ENCODE data around the gene C5orf24. TPM values are rescaled to one million over a fixed set of nuclear protein-coding genes. Genes with fewer than 3 reads are reported as not detected.

The C5orf24 gene
- total RNA-seq, 1 donor from 2014 or later, result 53.3 TPM

DNA sequence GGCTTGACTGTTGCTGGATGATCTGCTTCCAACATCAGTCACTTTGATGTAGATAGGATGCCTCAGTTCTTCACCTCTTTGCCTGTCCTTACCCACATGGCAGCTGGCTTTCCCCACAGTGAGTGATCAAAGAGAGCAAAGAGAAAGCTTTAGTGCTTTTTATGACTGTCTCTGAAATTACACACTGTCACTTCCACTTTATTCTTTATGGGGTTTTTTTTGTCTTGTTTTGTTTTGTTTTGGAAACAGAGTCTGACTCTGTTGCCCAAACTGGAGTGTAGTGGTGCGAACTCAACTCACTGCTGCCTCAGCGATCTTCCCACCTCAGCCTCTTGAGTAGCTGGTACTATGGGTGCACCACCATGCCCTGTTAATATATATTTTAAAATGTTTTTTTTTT, 32.4 kb upstream of the C5orf24 start:
- TF ChIP-seq EZH2 (IDR thresholded peaks at IDR 0.05) (no peak), EZH2phosphoT487 (IDR thresholded peaks at IDR 0.05) (no peak)
- TF ChIP-seq, protein P1, sequence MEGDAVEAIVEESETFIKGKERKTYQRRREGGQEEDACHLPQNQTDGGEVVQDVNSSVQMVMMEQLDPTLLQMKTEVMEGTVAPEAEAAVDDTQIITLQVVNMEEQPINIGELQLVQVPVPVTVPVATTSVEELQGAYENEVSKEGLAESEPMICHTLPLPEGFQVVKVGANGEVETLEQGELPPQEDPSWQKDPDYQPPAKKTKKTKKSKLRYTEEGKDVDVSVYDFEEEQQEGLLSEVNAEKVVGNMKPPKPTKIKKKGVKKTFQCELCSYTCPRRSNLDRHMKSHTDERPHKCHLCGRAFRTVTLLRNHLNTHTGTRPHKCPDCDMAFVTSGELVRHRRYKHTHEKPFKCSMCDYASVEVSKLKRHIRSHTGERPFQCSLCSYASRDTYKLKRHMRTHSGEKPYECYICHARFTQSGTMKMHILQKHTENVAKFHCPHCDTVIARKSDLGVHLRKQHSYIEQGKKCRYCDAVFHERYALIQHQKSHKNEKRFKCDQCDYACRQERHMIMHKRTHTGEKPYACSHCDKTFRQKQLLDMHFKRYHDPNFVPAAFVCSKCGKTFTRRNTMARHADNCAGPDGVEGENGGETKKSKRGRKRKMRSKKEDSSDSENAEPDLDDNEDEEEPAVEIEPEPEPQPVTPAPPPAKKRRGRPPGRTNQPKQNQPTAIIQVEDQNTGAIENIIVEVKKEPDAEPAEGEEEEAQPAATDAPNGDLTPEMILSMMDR (IDR thresholded peaks at IDR 0.05), result no peak
- Histone ChIP-seq H3F3A (ENCODE audit: low read depth) (no peaks in the 10 kb centered on the region), H3K36me3 (peaks cover 20% of the 10 kb centered on the region), H4K20me1 (ENCODE audit: low read depth) (no peaks in the 10 kb centered on the region), H3K27ac (no peak overlapping the region), H3K9me3 (ENCODE audit: low read depth) (no peaks in the 10 kb centered on the region), H3K79me2 (ENCODE audit: low read depth) (no peaks in the 10 kb centered on the region), H3K4me3 (no peak overlapping the region), H3K27me3 (no peaks in the 10 kb centered on the region), H3K4me1 (no peaks in the 10 kb centered on the region), H3K9ac (no peak overlapping the region), H3K4me2 (no peak overlapping the region), H2AFZ (replicated peaks) (no peak overlapping the region)
- no peak for DNase-seq (ENCODE audit: low spot score)
- no peak overlapping the region for H3K4me3 Mint-ChIP-seq
- H3K4me1 Mint-ChIP-seq, result no peaks in the 10 kb centered on the region
- no peaks in the 10 kb centered on the region for H3K9me3 Mint-ChIP-seq
- H3K27me3 Mint-ChIP-seq (ENCODE audit: insufficient read depth, low read depth), result peaks cover 2% of the 10 kb centered on the region
- peaks cover 23% of the 10 kb centered on the region for H3K36me3 Mint-ChIP-seq
- H3K27ac Mint-ChIP-seq, result no peak overlapping the region

DNA sequence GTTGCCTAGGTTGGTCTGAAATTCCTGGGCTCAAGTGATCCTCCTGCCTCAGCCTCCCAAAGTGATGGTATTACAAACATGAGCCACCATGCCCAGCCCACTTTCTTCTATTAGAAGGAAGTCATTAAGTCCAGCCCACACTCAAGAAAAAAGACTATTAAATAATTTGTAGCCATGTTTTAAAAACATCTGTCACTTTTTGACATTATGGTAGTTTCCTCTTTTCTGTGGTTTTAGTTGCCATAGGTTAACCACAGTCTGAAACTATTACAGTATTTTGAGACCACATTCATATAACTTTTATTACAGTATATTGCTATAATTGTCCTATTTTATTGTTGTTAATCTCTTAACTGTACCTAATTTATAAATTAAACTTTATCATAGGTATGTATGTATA, 31.9 kb upstream of the C5orf24 start:
- no peak overlapping the region for H3K27ac Mint-ChIP-seq
- H3K4me2 ChIP-seq, result no peak overlapping the region
- H3K4me1 ChIP-seq, result no peaks in the 10 kb centered on the region
- no peak overlapping the region for H3K9ac ChIP-seq
- no peaks in the 10 kb centered on the region for H3K27me3 ChIP-seq
- peaks cover 2% of the 10 kb centered on the region for H3K27me3 Mint-ChIP-seq (ENCODE audit: insufficient read depth, low read depth)
- H3K4me3 Mint-ChIP-seq, result no peak overlapping the region
- H3K9me3 ChIP-seq (ENCODE audit: low read depth), result no peaks in the 10 kb centered on the region
- peaks cover 25% of the 10 kb centered on the region for H3K36me3 Mint-ChIP-seq
- H3F3A ChIP-seq (ENCODE audit: low read depth), result no peaks in the 10 kb centered on the region
- no peak for DNase-seq (ENCODE audit: low spot score)
- no peaks in the 10 kb centered on the region for H3K4me1 Mint-ChIP-seq
- no peaks in the 10 kb centered on the region for H3K9me3 Mint-ChIP-seq
- H3K27ac ChIP-seq, result no peak overlapping the region
- no peak overlapping the region for H3K4me3 ChIP-seq
- H4K20me1 ChIP-seq (ENCODE audit: low read depth), result no peaks in the 10 kb centered on the region
- TF ChIP-seq EZH2 (IDR thresholded peaks at IDR 0.05), result no peak
- TF ChIP-seq EZH2phosphoT487 (IDR thresholded peaks at IDR 0.05), result no peak
- TF ChIP-seq, protein P1 (IDR thresholded peaks at IDR 0.05), result no peak
- no peaks in the 10 kb centered on the region for H3K79me2 ChIP-seq (ENCODE audit: low read depth)
- H2AFZ ChIP-seq (replicated peaks), result no peak overlapping the region
- H3K36me3 ChIP-seq, result peaks cover 18% of the 10 kb centered on the region

DNA sequence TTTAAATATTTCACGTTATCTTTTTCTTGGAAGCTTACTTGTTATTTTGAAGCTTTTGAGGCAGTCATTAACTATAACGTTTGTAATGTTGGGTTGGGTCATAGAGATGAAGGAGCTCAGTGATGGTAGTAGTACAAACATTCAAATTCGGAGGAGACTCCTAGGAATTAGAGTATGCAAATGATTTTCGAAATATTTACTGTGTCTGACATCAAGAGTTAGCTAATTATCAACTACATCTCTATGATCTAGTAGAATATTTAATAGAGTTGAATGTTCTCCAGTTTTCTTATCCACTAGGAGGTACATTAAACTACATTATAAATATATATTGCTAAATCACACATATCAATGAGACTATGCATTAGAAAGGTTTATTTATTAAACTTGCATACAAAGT, 28.8 kb upstream of the C5orf24 start:
- Histone ChIP-seq H3K36me3 (peaks cover 17% of the 10 kb centered on the region), H3K9me3 (ENCODE audit: low read depth) (no peaks in the 10 kb centered on the region), H4K20me1 (ENCODE audit: low read depth) (no peaks in the 10 kb centered on the region), H3K79me2 (ENCODE audit: low read depth) (no peaks in the 10 kb centered on the region), H3K27ac (no peak overlapping the region), H3F3A (ENCODE audit: low read depth) (no peaks in the 10 kb centered on the region), H3K4me3 (no peak overlapping the region), H3K4me2 (no peak overlapping the region), H2AFZ (replicated peaks) (no peak overlapping the region), H3K9ac (no peak overlapping the region), H3K4me1 (no peaks in the 10 kb centered on the region), H3K27me3 (no peaks in the 10 kb centered on the region)
- DNase-seq (ENCODE audit: low spot score), result no peak
- Mint-ChIP-seq H3K4me3 (no peak overlapping the region), H3K27me3 (ENCODE audit: insufficient read depth, low read depth) (peaks cover 2% of the 10 kb centered on the region), H3K36me3 (peaks cover 30% of the 10 kb centered on the region), H3K27ac (no peak overlapping the region), H3K4me1 (no peaks in the 10 kb centered on the region), H3K9me3 (no peaks in the 10 kb centered on the region)
- TF ChIP-seq EZH2 (IDR thresholded peaks at IDR 0.05) (no peak), EZH2phosphoT487 (IDR thresholded peaks at IDR 0.05) (no peak)
- TF ChIP-seq, protein P1 (IDR thresholded peaks at IDR 0.05), result no peak

All from neural progenitor cell (in vitro differentiated cells).